ENCODE data around the gene TRAF3.

GRCh38 chr14:102898298-102898697, 121.0 kb downstream of the TRAF3 start:
- TF ChIP-seq CTCF (IDR thresholded peaks at IDR 0.05) (no peak), FOXM1 (IDR thresholded peaks at IDR 0.05; ENCODE audit: low read depth) (no peak), EZH2phosphoT487 (IDR thresholded peaks at IDR 0.05; ENCODE audit: borderline replicate concordance, low read depth) (no peak), TAF1 (IDR thresholded peaks at IDR 0.05; ENCODE audit: borderline replicate concordance, low read depth, low read length) (no peak), RFX5 (IDR thresholded peaks at IDR 0.05; ENCODE audit: low read length) (no peak)
- TF ChIP-seq, protein P1, sequence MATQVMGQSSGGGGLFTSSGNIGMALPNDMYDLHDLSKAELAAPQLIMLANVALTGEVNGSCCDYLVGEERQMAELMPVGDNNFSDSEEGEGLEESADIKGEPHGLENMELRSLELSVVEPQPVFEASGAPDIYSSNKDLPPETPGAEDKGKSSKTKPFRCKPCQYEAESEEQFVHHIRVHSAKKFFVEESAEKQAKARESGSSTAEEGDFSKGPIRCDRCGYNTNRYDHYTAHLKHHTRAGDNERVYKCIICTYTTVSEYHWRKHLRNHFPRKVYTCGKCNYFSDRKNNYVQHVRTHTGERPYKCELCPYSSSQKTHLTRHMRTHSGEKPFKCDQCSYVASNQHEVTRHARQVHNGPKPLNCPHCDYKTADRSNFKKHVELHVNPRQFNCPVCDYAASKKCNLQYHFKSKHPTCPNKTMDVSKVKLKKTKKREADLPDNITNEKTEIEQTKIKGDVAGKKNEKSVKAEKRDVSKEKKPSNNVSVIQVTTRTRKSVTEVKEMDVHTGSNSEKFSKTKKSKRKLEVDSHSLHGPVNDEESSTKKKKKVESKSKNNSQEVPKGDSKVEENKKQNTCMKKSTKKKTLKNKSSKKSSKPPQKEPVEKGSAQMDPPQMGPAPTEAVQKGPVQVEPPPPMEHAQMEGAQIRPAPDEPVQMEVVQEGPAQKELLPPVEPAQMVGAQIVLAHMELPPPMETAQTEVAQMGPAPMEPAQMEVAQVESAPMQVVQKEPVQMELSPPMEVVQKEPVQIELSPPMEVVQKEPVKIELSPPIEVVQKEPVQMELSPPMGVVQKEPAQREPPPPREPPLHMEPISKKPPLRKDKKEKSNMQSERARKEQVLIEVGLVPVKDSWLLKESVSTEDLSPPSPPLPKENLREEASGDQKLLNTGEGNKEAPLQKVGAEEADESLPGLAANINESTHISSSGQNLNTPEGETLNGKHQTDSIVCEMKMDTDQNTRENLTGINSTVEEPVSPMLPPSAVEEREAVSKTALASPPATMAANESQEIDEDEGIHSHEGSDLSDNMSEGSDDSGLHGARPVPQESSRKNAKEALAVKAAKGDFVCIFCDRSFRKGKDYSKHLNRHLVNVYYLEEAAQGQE (IDR thresholded peaks at IDR 0.05; ENCODE audit: low read depth, low read length): no peak
- TF ChIP-seq, protein P2, sequence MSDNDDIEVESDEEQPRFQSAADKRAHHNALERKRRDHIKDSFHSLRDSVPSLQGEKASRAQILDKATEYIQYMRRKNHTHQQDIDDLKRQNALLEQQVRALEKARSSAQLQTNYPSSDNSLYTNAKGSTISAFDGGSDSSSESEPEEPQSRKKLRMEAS (IDR thresholded peaks at IDR 0.05; ENCODE audit: low read depth): no peak

Measured in SK-N-SH (cell line).